HEK293 (cell line): ENCODE results near the gene RUNX1.

Source experiments
- CTCF ChIA-PET: fragments of 350-600 bp; formaldehyde crosslinking; extraction: SDS; loops from one replicate; lab custom pipeline; 2021; ENCODE audit warnings: antibody characterized with exemption; lab: Yijun Ruan, JAX
- POLR2A ChIA-PET: fragments of 300-600 bp; formaldehyde crosslinking; extraction: SDS; loops from one replicate; lab custom pipeline; 2020; ENCODE audit warnings: antibody characterized with exemption, inconsistent platforms; lab: Yijun Ruan, JAX
- H3K27ac ChIP-seq: fragments of 200-500 bp; sonication (Bioruptor generic); 2 replicates; pipeline ENCODE4 v1.5.1; 2014; ENCODE audit warnings: low read depth, low read length, control low read depth, inconsistent platforms; ENCODE audit errors: extremely low read depth
- H3K36me3 ChIP-seq, 2 experiments: fragments of 200-500 bp in 1 of 2; sonication (Bioruptor generic) in 1 of 2; 1 replicate in 1 of 2; 2 replicates in 1 of 2; pipeline ENCODE4 v1.5.1; 2014 to 2017; ENCODE audit warnings: inconsistent platforms in 2 of 2, low read length in 2 of 2; ENCODE audit not compliant: control insufficient read depth in 2 of 2, insufficient read depth in 1 of 2
- H3K4me1 ChIP-seq: fragments of 200-500 bp; sonication (Bioruptor generic); 2 replicates; pipeline ENCODE4 v1.5.1; 2014; ENCODE audit warnings: mild to moderate bottlenecking, low read length, inconsistent platforms; ENCODE audit not compliant: control insufficient read depth, insufficient read depth
- H3K4me3 ChIP-seq: 2 replicates; pipeline ENCODE4 v1.5.1; 2011; ENCODE audit warnings: low read depth, mild to moderate bottlenecking, control low read depth, low read length, moderate library complexity
- H3K9me3 ChIP-seq: fragments of 200-500 bp; sonication (Bioruptor generic); 2 replicates; pipeline ENCODE4 v1.5.1; 2014; ENCODE audit warnings: low read depth, low read length, inconsistent platforms; ENCODE audit not compliant: control insufficient read depth, insufficient read depth
- FEZF1 ChIP-seq: fragments of 450-650 bp; formaldehyde crosslinking; IDR thresholded peaks from 2 replicates; pipeline ENCODE4 v1.5.1; 2016; ENCODE audit warnings: missing biosample characterization, missing genetic modification characterization
- GLI4 ChIP-seq: fragments of 450-650 bp; formaldehyde crosslinking; IDR thresholded peaks from 2 replicates; pipeline ENCODE4 v1.5.1; 2016; ENCODE audit warnings: missing biosample characterization, missing genetic modification characterization
- REPIN1 ChIP-seq: fragments of 450-650 bp; formaldehyde crosslinking; IDR thresholded peaks from 2 replicates; pipeline ENCODE4 v1.5.1; 2017; ENCODE audit warnings: missing biosample characterization, missing genetic modification characterization, low read depth
- SCRT1 ChIP-seq: fragments of 450-650 bp; formaldehyde crosslinking; IDR thresholded peaks from 2 replicates; pipeline ENCODE4 v1.5.1; 2016; ENCODE audit warnings: missing biosample characterization, missing genetic modification characterization, borderline replicate concordance
- ZBTB10 ChIP-seq: fragments of 450-650 bp; formaldehyde crosslinking; IDR thresholded peaks from 2 replicates; pipeline ENCODE4 v1.5.1; 2016; ENCODE audit warnings: missing biosample characterization, missing genetic modification characterization
- ZBTB11 ChIP-seq: fragments of 450-650 bp; formaldehyde crosslinking; conservative IDR thresholded peaks from 2 replicates; pipeline ENCODE4 v1.5.1; 2016; ENCODE audit warnings: low read depth, missing biosample characterization, missing genetic modification characterization
- ZNF10 ChIP-seq: fragments of 450-650 bp; formaldehyde crosslinking; IDR thresholded peaks from 2 replicates; pipeline ENCODE4 v1.5.1; 2017; ENCODE audit warnings: missing biosample characterization, missing genetic modification characterization
- ZNF121 ChIP-seq: fragments of 450-650 bp; formaldehyde crosslinking; IDR thresholded peaks from 2 replicates; pipeline ENCODE4 v1.5.1; 2016; ENCODE audit warnings: missing biosample characterization, missing genetic modification characterization
- ZNF157 ChIP-seq: fragments of 450-650 bp; formaldehyde crosslinking; IDR thresholded peaks from 2 replicates; pipeline ENCODE4 v1.5.1; 2016; ENCODE audit warnings: missing biosample characterization, missing genetic modification characterization
- ZNF18 ChIP-seq: fragments of 450-650 bp; formaldehyde crosslinking; IDR thresholded peaks from 2 replicates; pipeline ENCODE4 v1.5.1; 2016; ENCODE audit warnings: missing biosample characterization, missing genetic modification characterization
- ZNF223 ChIP-seq: fragments of 450-650 bp; formaldehyde crosslinking; IDR thresholded peaks from 2 replicates; pipeline ENCODE4 v1.5.1; 2016; ENCODE audit warnings: missing biosample characterization, missing genetic modification characterization
- ZNF239 ChIP-seq: fragments of 450-650 bp; formaldehyde crosslinking; IDR thresholded peaks from 2 replicates; pipeline ENCODE4 v1.5.1; 2016; ENCODE audit warnings: missing biosample characterization, missing genetic modification characterization
- ZNF311 ChIP-seq: fragments of 450-650 bp; formaldehyde crosslinking; IDR thresholded peaks from 2 replicates; pipeline ENCODE4 v1.5.1; 2017; ENCODE audit warnings: missing biosample characterization, missing genetic modification characterization, borderline replicate concordance
- ZNF449 ChIP-seq: fragments of 450-650 bp; formaldehyde crosslinking; IDR thresholded peaks from 2 replicates; pipeline ENCODE4 v1.5.1; 2017; ENCODE audit warnings: missing biosample characterization, mild to moderate bottlenecking, missing genetic modification characterization, moderate library complexity
- ZNF561 ChIP-seq: fragments of 450-650 bp; IDR thresholded peaks from 2 replicates; pipeline ENCODE4 v1.5.1; 2018; ENCODE audit warnings: missing biosample characterization, missing genetic modification characterization, borderline replicate concordance
- ZNF623 ChIP-seq: fragments of 450-650 bp; formaldehyde crosslinking; IDR thresholded peaks from 2 replicates; pipeline ENCODE4 v1.5.1; 2016; ENCODE audit warnings: missing biosample characterization, missing genetic modification characterization
- ZNF626 ChIP-seq: fragments of 450-650 bp; sonication (Bioruptor Pico); formaldehyde crosslinking; IDR thresholded peaks from 2 replicates; pipeline ENCODE4 v1.5.1; 2018; ENCODE audit warnings: missing biosample characterization, missing genetic modification characterization, inconsistent platforms
- ZNF677 ChIP-seq: fragments of 450-650 bp; IDR thresholded peaks from 2 replicates; pipeline ENCODE4 v1.5.0; 2018; ENCODE audit warnings: missing biosample characterization, mild to moderate bottlenecking, missing genetic modification characterization, moderate library complexity
- ZNF792 ChIP-seq: fragments of 450-650 bp; formaldehyde crosslinking; IDR thresholded peaks from 2 replicates; pipeline ENCODE4 v1.5.1; 2016; ENCODE audit warnings: missing biosample characterization, missing genetic modification characterization
- ZSCAN5A ChIP-seq: fragments of 450-650 bp; formaldehyde crosslinking; IDR thresholded peaks from 2 replicates; pipeline ENCODE4 v1.5.1; 2016; ENCODE audit warnings: missing biosample characterization, missing genetic modification characterization

Gene RUNX1

GRCh38 chr21:35062016-35062415 is 12.9 kb upstream of the RUNX1 start:
- ChIA-PET POLR2A (no interaction called here), CTCF (no interaction called here)
- Histone ChIP-seq H3K9me3 (no peaks in the 10 kb centered on the region), H3K4me1 (no peaks in the 10 kb centered on the region), H3K4me3 (no peak overlapping the region), H3K36me3 (no peaks in the 10 kb centered on the region), H3K27ac (no peak overlapping the region)
- no peak for TF ChIP-seq ZNF10 (tag by site-specific recombination)
- TF ChIP-seq ZNF626 (tag by site-specific recombination), result no peak

GRCh38 chr21:35059742-35060141 is 10.6 kb upstream of the RUNX1 start:
- Histone ChIP-seq H3K4me1 (no peaks in the 10 kb centered on the region), H3K4me3 (no peak overlapping the region), H3K27ac (no peak overlapping the region), H3K9me3 (no peaks in the 10 kb centered on the region), H3K36me3 (no peaks in the 10 kb centered on the region)
- TF ChIP-seq ZNF121 (tag by site-specific recombination) (no peak), ZBTB11 (tag by site-specific recombination) (no peak), ZNF239 (tag by site-specific recombination) (no peak), FEZF1 (tag by site-specific recombination) (no peak), ZNF449 (tag by site-specific recombination) (no peak), REPIN1 (tag by site-specific recombination) (no peak), ZNF677 (tag by site-specific recombination) (no peak), SCRT1 (tag by site-specific recombination) (no peak), ZSCAN5A (tag by site-specific recombination) (no peak), ZNF157 (tag by site-specific recombination) (no peak)
- CTCF ChIA-PET, result interaction anchor here (0.6 to 0.8 kb wide), 2 partner anchors 8 to 9 kb away, joined by 3 to 4 read pairs; no protein-coding TSS in a partner anchor
- POLR2A ChIA-PET, result no interaction called here

- POLR2A ChIA-PET, result no interaction called here
- Histone ChIP-seq H3K36me3 (no peaks in the 10 kb centered on the region), H3K27ac (no peak overlapping the region), H3K9me3 (no peaks in the 10 kb centered on the region), H3K4me1 (no peaks in the 10 kb centered on the region), H3K4me3 (no peak overlapping the region)
- CTCF ChIA-PET, result interaction anchor here (1.1 to 1.5 kb wide), 3 partner anchors 10 to 342 kb away, joined by 3 to 5 read pairs (median 3); no protein-coding TSS in a partner anchor
- TF ChIP-seq ZBTB10 (tag by site-specific recombination) (no peak), ZNF311 (tag by site-specific recombination) (no peak), ZNF626 (tag by site-specific recombination) (no peak), ZNF18 (no peak), ZNF561 (no peak), GLI4 (tag by site-specific recombination) (no peak), ZNF792 (no peak), ZNF223 (tag by site-specific recombination) (no peak), ZNF623 (tag by site-specific recombination) (no peak)
Measured at GRCh38 chr21:35058058-35058457, 9.0 kb upstream of the RUNX1 start.
